H9 (cell line): ENCODE results near the gene PHACTR1. TPM values are rescaled to one million over a fixed set of nuclear protein-coding genes. Genes with fewer than 3 reads are reported as not detected.

Source experiments
- DNase-seq: peaks from one replicate; pipeline ENCODE4 v3.0.0-alpha.2; 2017
- H2AFZ ChIP-seq: one replicate; pipeline ENCODE4 v1.6.1; 2013; ENCODE audit warnings: mild to moderate bottlenecking, low read length, control low read depth, moderate library complexity
- H2AK5ac ChIP-seq: 2 replicates; pipeline ENCODE4 v1.6.1; 2013; ENCODE audit warnings: low read length, control low read depth, mixed read lengths; ENCODE audit not compliant: insufficient read length
- H2BK120ac ChIP-seq: one replicate; pipeline ENCODE4 v1.6.1; 2013; ENCODE audit warnings: low read depth, mild to moderate bottlenecking, low read length, control low read depth, inconsistent platforms; ENCODE audit not compliant: poor library complexity, severe bottlenecking
- H2BK12ac ChIP-seq: 2 replicates; pipeline ENCODE4 v1.6.1; 2013; ENCODE audit warnings: low read length, control low read depth, mixed read lengths, low read depth; ENCODE audit not compliant: insufficient read length
- H2BK15ac ChIP-seq: 2 replicates; pipeline ENCODE4 v1.6.1; 2013; ENCODE audit warnings: low read depth, low read length, control low read depth
- H2BK20ac ChIP-seq: one replicate; pipeline ENCODE4 v1.6.1; 2013; ENCODE audit warnings: low read depth, mild to moderate bottlenecking, low read length, control low read depth, inconsistent platforms; ENCODE audit not compliant: poor library complexity, severe bottlenecking
- H2BK5ac ChIP-seq: 2 replicates; pipeline ENCODE4 v1.6.1; 2013; ENCODE audit warnings: low read length, control low read depth, mixed read lengths; ENCODE audit not compliant: insufficient read length
- H3K14ac ChIP-seq: 2 replicates; pipeline ENCODE4 v1.6.1; 2013; ENCODE audit warnings: low read length, control low read depth; ENCODE audit not compliant: insufficient read depth
- H3K18ac ChIP-seq: 2 replicates; pipeline ENCODE4 v1.6.1; 2013; ENCODE audit warnings: low read depth, mild to moderate bottlenecking, mixed read lengths, low read length, control low read depth; ENCODE audit not compliant: insufficient read length
- H3K23ac ChIP-seq: 2 replicates; pipeline ENCODE4 v1.6.1; 2013; ENCODE audit warnings: low read length, control low read depth, mixed read lengths, low read depth; ENCODE audit not compliant: insufficient read length
- H3K23me2 ChIP-seq: 2 replicates; pipeline ENCODE4 v1.6.1; 2013; ENCODE audit warnings: low read depth, mild to moderate bottlenecking, mixed read lengths, low read length, control low read depth; ENCODE audit not compliant: insufficient read length, poor library complexity, severe bottlenecking
- H3K27ac ChIP-seq: 2 replicates; pipeline ENCODE4 v1.5.1; 2013; ENCODE audit warnings: low read length, control low read depth, mixed read lengths, low read depth; ENCODE audit not compliant: insufficient read length
- H3K27me3 ChIP-seq: 2 replicates; pipeline ENCODE4 v1.6.1; 2013; ENCODE audit warnings: low read length, control low read depth, inconsistent platforms; ENCODE audit not compliant: insufficient read depth
- H3K4ac ChIP-seq: 2 replicates; pipeline ENCODE4 v1.6.1; 2013; ENCODE audit warnings: low read depth, mild to moderate bottlenecking, control low read depth, inconsistent platforms, low read length, moderate library complexity
- H3K4me1 ChIP-seq: 2 replicates; pipeline ENCODE4 v1.6.1; 2013; ENCODE audit warnings: low read length, control low read depth, inconsistent platforms; ENCODE audit not compliant: insufficient read depth
- H3K4me2 ChIP-seq: 2 replicates; pipeline ENCODE4 v1.6.1; 2013; ENCODE audit warnings: low read length, control low read depth, mixed read lengths; ENCODE audit not compliant: insufficient read length, insufficient read depth
- H3K56ac ChIP-seq: 2 replicates; pipeline ENCODE4 v1.6.1; 2013; ENCODE audit warnings: low read depth, mild to moderate bottlenecking, mixed read lengths, low read length, control low read depth; ENCODE audit not compliant: insufficient read length
- H3K79me1 ChIP-seq: 2 replicates; pipeline ENCODE4 v1.6.1; 2013; ENCODE audit warnings: low read depth, mild to moderate bottlenecking, moderate library complexity, low read length, control low read depth, inconsistent platforms; ENCODE audit not compliant: insufficient read depth, poor library complexity, severe bottlenecking
- H3K79me2 ChIP-seq: 2 replicates; pipeline ENCODE4 v1.6.1; 2013; ENCODE audit warnings: low read length, control low read depth, inconsistent platforms; ENCODE audit not compliant: insufficient read depth
- H3K9ac ChIP-seq: 2 replicates; pipeline ENCODE4 v1.6.1; 2013; ENCODE audit warnings: low read length, control low read depth, mixed read lengths; ENCODE audit not compliant: insufficient read length; ENCODE audit errors: extremely low read depth
- H3K9me3 ChIP-seq: one replicate; pipeline ENCODE4 v1.6.1; 2013; ENCODE audit warnings: low read depth, low read length, inconsistent platforms; ENCODE audit not compliant: control insufficient read depth
- H3T11ph ChIP-seq: one replicate; pipeline ENCODE4 v1.6.1; 2013; ENCODE audit warnings: mild to moderate bottlenecking, low read length, control low read depth, inconsistent platforms
- H4K20me1 ChIP-seq: one replicate; pipeline ENCODE4 v1.6.1; 2013; ENCODE audit not compliant: control insufficient read depth, insufficient read length, insufficient read depth
- H4K5ac ChIP-seq: 2 replicates; pipeline ENCODE4 v1.6.1; 2013; ENCODE audit warnings: low read depth, mild to moderate bottlenecking, mixed read lengths, low read length, control low read depth; ENCODE audit not compliant: insufficient read length
- H4K8ac ChIP-seq: replicated peaks from 2 replicates; pipeline ENCODE4 v1.6.1; 2013; ENCODE audit warnings: low read length, control low read depth, mixed read lengths, low read depth; ENCODE audit not compliant: insufficient read length
- H4K91ac ChIP-seq: 2 replicates; pipeline ENCODE4 v1.6.1; 2013; ENCODE audit warnings: low read depth, mild to moderate bottlenecking, moderate library complexity, mixed read lengths, low read length, control low read depth; ENCODE audit not compliant: insufficient read length
- H3K27ac Mint-ChIP-seq, 3 experiments: 2 replicates in 2 of 3; 3 replicates in 1 of 3; pipeline ENCODE4 v1.8.0; 2020 to 2021; ENCODE audit warnings: mixed read lengths in 3 of 3, mild to moderate bottlenecking in 1 of 3, moderate library complexity in 1 of 3
- H3K27me3 Mint-ChIP-seq: 2 replicates; pipeline ENCODE4 v1.8.0; 2021; ENCODE audit warnings: low read depth, mild to moderate bottlenecking, moderate library complexity, mixed read lengths
- H3K36me3 Mint-ChIP-seq, 3 experiments: 2 replicates in 2 of 3; 3 replicates in 1 of 3; pipeline ENCODE4 v1.8.0; 2020 to 2021; ENCODE audit warnings: low read depth in 3 of 3, mixed read lengths in 3 of 3; ENCODE audit not compliant: insufficient read depth in 1 of 3
- H3K4me1 Mint-ChIP-seq, 2 experiments: 2 replicates each; pipeline ENCODE4 v1.8.0; 2020; ENCODE audit warnings: mixed read lengths in 2 of 2
- H3K4me3 Mint-ChIP-seq, 2 experiments: 2 replicates in 1 of 2; 3 replicates in 1 of 2; pipeline ENCODE4 v1.8.0; 2020 to 2021; ENCODE audit warnings: mild to moderate bottlenecking in 2 of 2, mixed read lengths in 2 of 2, moderate library complexity in 1 of 2
- H3K9me3 Mint-ChIP-seq, 2 experiments: 2 replicates in 1 of 2; 3 replicates in 1 of 2; pipeline ENCODE4 v1.8.0; 2020; ENCODE audit warnings: mild to moderate bottlenecking in 2 of 2, mixed read lengths in 2 of 2, moderate library complexity in 1 of 2
- total RNA-seq: library from RNA; stranded (reverse); gene quantifications from 2 replicates; pipeline ENCODE4 v1.2.1, GENCODE V29; 2021
- TF ChIP-seq, protein P1 (sequence below): fragments of 200-600 bp; sonication (generic); conservative IDR thresholded peaks from 3 replicates; pipeline ENCODE4 v1.8.0; 2021; ENCODE audit warnings: antibody characterized with exemption, mild to moderate bottlenecking

PHACTR1 gene
- total RNA-seq, 1 experiment from 2014 or later, result 15.9 TPM

DNA sequence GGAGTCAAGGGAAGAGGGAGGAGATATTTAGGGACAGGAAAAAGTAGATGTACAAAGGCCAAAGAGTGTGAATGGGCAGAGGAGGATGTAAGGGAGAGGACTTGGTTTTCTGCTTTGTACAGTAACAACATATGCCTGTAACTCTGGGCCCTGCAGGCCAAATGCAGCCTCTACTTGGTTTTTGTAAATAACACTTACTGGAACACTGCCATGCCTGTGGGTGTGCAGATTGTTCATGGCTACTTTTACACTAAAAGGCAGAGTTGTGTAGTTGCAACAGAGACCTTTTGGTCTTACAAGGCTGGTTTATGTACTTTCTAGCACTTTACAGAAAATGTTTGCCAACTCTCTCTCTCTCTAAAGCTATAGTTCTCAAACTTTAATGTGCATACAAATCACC lies 157.1 kb downstream of the PHACTR1 start:
- H3K4me1 Mint-ChIP-seq, result peaks cover 16 to 21% of the 10 kb centered on the region in 2 experiments
- Histone ChIP-seq H3K79me2 (no peaks in the 10 kb centered on the region), H3K9me3 (no peaks in the 10 kb centered on the region), H3K23me2 (no peaks in the 10 kb centered on the region), H2BK5ac (no peak overlapping the region), H3T11ph (no peak overlapping the region), H3K23ac (no peak overlapping the region), H3K27me3 (no peaks in the 10 kb centered on the region), H4K20me1 (no peaks in the 10 kb centered on the region), H2BK15ac (no peak overlapping the region), H2AFZ (no peak overlapping the region), H3K4me1 (0 out of 2 replicates have a peak, but pooled peaks cover 2% of the 10 kb centered on the region), H4K8ac (no peak overlapping the region), H4K5ac (no peak overlapping the region), H3K4ac (no peak overlapping the region), H3K14ac (no peak overlapping the region), H3K18ac (no peak overlapping the region), H2BK20ac (no peak overlapping the region), H2AK5ac (no peak overlapping the region), H3K79me1 (no peaks in the 10 kb centered on the region), H3K27ac (no peak overlapping the region), H3K56ac (no peak overlapping the region), H3K9ac (no peak overlapping the region), H4K91ac (no peak overlapping the region), H2BK12ac (no peak overlapping the region), H2BK120ac (no peak overlapping the region), H3K4me2 (no peak overlapping the region)
- no peak for DNase-seq
- no peak overlapping the region for H3K27ac Mint-ChIP-seq
- no peaks in the 10 kb centered on the region for H3K36me3 Mint-ChIP-seq
- H3K4me3 Mint-ChIP-seq, result no peak overlapping the region
- H3K27me3 Mint-ChIP-seq, result no peaks in the 10 kb centered on the region
- no peaks in the 10 kb centered on the region for H3K9me3 Mint-ChIP-seq
- TF ChIP-seq, protein P1, sequence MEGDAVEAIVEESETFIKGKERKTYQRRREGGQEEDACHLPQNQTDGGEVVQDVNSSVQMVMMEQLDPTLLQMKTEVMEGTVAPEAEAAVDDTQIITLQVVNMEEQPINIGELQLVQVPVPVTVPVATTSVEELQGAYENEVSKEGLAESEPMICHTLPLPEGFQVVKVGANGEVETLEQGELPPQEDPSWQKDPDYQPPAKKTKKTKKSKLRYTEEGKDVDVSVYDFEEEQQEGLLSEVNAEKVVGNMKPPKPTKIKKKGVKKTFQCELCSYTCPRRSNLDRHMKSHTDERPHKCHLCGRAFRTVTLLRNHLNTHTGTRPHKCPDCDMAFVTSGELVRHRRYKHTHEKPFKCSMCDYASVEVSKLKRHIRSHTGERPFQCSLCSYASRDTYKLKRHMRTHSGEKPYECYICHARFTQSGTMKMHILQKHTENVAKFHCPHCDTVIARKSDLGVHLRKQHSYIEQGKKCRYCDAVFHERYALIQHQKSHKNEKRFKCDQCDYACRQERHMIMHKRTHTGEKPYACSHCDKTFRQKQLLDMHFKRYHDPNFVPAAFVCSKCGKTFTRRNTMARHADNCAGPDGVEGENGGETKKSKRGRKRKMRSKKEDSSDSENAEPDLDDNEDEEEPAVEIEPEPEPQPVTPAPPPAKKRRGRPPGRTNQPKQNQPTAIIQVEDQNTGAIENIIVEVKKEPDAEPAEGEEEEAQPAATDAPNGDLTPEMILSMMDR, result no peak
